HepG2 (cell line): ENCODE data around the gene CLCN1. TPM values are rescaled to one million over a fixed set of nuclear protein-coding genes. Genes with fewer than 3 reads are reported as not detected.

ENCODE experiments used
- DNMT3B ChIP-seq: conservative IDR thresholded peaks from 2 replicates; pipeline ENCODE4 v1.6.1; 2016; ENCODE audit warnings: missing biosample characterization, control low read depth
- NPAS2 ChIP-seq: sonication (generic); formaldehyde crosslinking; IDR thresholded peaks from 2 replicates; pipeline ENCODE4 v1.8.0; 2022; ENCODE audit warnings: mild to moderate bottlenecking, missing genetic modification reagents, borderline replicate concordance
- RBM39 ChIP-seq: fragments of 200-400 bp; formaldehyde crosslinking; IDR thresholded peaks from one replicate; pipeline ENCODE4 v1.6.1; 2018; ENCODE audit warnings: antibody characterized with exemption, mild to moderate bottlenecking, low read depth, low read length; ENCODE audit not compliant: poor library complexity, severe bottlenecking
- SAFB2 ChIP-seq: sonication (generic); formaldehyde crosslinking; IDR thresholded peaks from 2 replicates; pipeline ENCODE4 v1.5.1; 2020; ENCODE audit warnings: missing genetic modification reagents, low read depth, mild to moderate bottlenecking, borderline replicate concordance
- SRF ChIP-seq: IDR thresholded peaks from 2 replicates; pipeline ENCODE4 v1.6.1; 2011; ENCODE audit warnings: mild to moderate bottlenecking, low read depth, low read length, moderate library complexity
- XRCC5 ChIP-seq: fragments of 200-400 bp; formaldehyde crosslinking; optimal IDR thresholded peaks from 2 replicates; pipeline ENCODE3; 2017; ENCODE audit warnings: mild to moderate bottlenecking, low read length
- ZBTB40 ChIP-seq, 2 experiments: fragments of 450-650 bp in 1 of 2; sonication (generic) in 1 of 2; formaldehyde crosslinking in 1 of 2; IDR thresholded peaks; 2 replicates each; pipeline versions ENCODE4 v1.6.1 to v1.8.0; 2016 to 2022; ENCODE audit warnings: antibody characterized with exemption in 1 of 2, mild to moderate bottlenecking in 1 of 2, missing genetic modification reagents in 1 of 2
- ZNF512B ChIP-seq: sonication (generic); formaldehyde crosslinking; IDR thresholded peaks from 2 replicates; pipeline ENCODE4 v1.5.1; 2020; ENCODE audit warnings: missing genetic modification reagents, mild to moderate bottlenecking, borderline replicate concordance
- polyA plus RNA-seq, 8 experiments: library from polyadenylated mRNA; depleted of rRNA in 3 of 8; stranded (reverse) in 7 of 8; unstranded in 1 of 8; fragments of >200 nt; fragmentation: Illumina TruSeq in 4 of 8; extraction: Trizol in 4 of 8; gene quantifications; 2 replicates each; pipeline versions ENCODE4 v1.2.1 to v1.2.3, GENCODE V29; 2011 to 2016; ENCODE audit warnings: low read depth in 4 of 8, missing spikeins in 1 of 8, mixed read lengths in 1 of 8; ENCODE audit not compliant: insufficient read depth in 1 of 8
- total RNA-seq, 5 experiments: library from RNA; depleted of rRNA; stranded (reverse); fragments of >200 nt; fragmentation: Illumina TruSeq; extraction: Trizol; gene quantifications; 2 replicates each; pipeline ENCODE4 v1.2.3, GENCODE V29; 2016; ENCODE audit warnings: low read depth in 1 of 5

The CLCN1 gene
- total and polyA plus RNA-seq, 2 of the 13 experiments (the other 11 are each of a cell fraction or from before 2014, with no cell fraction given) = 0.01 TPM; not detected in 1

DNA sequence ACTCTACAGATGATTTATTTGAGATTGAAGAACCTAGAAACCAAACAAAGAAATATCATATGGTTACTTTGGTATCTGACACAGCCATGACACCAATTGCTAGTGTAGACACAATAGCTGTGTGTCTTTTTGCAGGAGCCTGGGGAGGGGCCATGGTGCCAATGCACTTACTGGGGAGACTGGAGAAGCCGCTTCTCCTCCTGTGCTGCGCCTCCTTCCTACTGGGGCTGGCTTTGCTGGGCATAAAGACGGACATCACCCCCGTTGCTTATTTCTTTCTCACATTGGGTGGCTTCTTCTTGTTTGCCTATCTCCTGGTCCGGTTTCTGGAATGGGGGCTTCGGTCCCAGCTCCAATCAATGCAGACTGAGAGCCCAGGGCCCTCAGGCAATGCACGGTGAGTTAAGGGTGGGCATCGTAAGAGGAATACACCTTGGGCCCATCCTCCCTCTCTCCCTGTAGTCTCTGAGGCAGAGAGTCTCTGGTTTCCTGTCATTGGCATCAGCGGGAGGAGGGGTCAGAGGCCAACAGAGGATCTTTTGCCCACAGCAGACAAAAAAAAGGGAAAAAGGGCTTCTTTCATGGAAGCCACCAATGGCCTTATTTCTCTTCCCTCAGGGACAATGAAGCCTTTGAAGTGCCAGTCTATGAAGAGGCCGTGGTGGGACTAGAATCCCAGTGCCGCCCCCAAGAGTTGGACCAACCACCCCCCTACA is 29.9 kb upstream of the CLCN1 start (continued):
- TF ChIP-seq ZNF512B (no peak), NPAS2 (CRISPR knock-in tag) (no peak), SRF (no peak), RBM39 (no peak), ZBTB40 (IDR thresholded peaks at IDR 0.05) (no peak), ZBTB40 (CRISPR knock-in tag; IDR thresholded peaks at IDR 0.05) (no peak), XRCC5 (no peak), DNMT3B (no peak), SAFB2 (CRISPR knock-in tag) (no peak)
- TF ChIP-seq, all 625 proteins: peak for 0
